GM18502 (cell line): Measurements from ENCODE around the gene HSPB6.

Experiments used
- ATAC-seq: cut with Tn5 transposase; IDR thresholded peaks from one replicate; pipeline ENCODE4 v1.9.1; 2021; ENCODE audit warnings: mild to moderate bottlenecking; ENCODE audit not compliant: unreplicated experiment, poor library complexity

HSPB6 gene

GRCh38 chr19:35719402-35720162 is 37.2 kb downstream of the HSPB6 start:
- no peak for ATAC-seq

DNA sequence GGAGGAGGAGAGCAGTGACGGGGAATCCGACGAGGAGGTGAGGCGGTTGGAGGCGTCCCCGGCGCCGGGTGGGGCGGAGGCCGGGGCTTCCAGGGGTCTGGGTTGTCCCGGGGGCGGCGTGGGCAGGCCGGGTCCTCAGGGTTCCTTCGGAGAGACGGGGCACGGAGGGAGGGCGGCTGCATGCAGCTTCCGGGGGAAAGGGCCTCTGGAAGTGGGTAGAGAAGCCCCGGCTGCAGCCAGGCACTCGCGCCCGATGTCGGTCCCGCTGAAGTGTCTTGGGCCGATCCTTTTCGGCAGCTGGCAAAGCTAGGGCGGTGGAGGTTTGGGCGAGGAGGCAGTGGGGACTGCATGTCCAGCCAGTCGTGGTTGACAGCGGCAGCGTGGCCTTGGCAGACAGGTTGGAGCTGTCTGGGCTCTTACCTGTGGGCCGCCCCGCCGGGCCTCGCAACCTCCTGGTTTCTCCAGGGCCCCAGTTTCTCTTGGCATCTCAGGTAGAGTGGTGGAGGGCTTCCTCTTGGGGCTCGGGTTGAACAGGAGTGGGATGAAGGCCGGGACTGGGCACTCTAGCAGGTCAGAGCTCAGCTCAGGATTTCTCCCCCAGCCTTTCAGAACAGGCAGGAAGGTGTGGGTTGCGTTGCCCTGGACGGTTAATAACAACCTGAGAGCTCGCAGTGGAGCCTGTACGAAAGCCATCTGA is 38.3 kb downstream of the HSPB6 start:
- peak; percentile 9 for ATAC-seq

DNA sequence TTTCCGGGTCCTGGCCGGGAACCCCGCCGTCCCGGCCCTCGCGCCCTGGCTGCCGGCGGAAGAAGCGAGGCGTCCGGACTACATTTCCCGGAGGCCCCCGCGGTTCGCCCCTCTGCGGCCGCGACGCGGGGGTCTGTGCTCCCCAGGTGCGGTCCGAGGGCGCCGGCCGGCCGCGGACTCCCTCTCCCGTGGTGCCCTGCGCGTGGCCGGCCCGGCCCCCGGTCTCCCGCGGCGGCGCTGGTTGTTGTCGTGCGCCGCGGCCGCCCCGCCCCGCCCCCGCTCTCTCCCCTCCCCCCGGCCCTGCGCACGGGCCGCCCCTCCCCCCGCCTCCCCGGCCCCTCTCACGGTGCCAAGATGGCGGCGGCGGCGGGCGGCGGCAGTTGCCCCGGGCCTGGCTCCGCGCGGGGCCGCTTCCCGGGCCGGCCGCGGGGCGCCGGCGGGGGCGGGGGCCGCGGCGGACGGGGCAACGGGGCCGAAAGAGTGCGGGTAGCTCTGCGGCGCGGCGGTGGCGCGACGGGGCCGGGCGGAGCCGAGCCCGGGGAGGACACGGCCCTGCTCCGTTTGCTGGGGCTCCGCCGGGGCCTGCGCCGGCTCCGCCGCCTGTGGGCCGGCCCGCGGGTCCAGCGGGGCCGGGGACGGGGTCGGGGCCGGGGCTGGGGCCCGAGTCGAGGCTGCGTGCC is 39.0 kb downstream of the HSPB6 start, which contains the start of gene KMT2B:
Gene KMT2B (plus strand): TSS at position 339 of the 680 bp plus-strand sequence. CDS start 16 bp downstream, at position 355.
- ATAC-seq, result peak; percentile 51

DNA sequence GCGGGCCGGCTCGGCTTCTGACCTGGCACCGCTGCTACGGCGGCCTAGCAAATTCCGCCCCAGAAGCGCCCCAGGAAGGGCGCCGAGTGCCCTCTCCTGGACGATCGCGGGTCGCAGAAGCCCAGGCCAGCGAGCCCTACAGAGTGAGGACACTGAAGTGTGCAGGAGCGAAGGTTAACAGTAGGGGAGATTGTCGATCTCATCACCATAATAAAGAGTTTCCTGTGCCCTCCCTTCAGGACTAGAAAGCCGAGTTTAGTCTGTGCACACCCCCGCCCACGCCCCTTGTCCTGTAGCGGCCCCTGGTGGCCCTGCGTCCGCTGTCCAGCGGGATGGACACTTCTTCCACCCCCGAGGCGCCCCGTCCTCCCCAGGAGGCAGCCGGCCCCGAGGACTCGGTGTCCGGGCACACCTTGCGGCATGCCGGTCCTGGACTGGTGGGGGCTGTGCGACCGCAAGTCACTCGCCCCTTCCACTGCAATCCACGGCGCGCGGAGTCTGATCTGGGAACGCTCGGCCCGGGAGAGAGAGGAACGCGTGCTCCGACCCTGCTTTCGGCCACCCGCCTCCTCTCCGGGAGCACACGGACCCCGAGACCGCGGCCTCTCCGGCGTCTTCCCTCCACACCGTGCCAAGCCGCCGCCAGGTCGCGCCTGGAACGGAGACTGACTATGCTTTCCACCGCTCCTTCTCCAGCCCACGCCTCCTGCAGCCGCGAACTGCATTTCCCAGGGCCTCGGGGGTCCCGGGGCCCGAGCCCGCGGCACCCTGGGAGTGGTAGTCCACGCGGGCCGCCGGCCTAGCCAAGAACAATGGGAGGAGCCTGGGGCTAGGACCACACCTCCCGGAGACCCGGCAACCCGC is 39.8 kb downstream of the HSPB6 start:
- ATAC-seq, result peak; percentile 61

- ATAC-seq, result no peak
These were observed 40.6 kb downstream of the HSPB6 start for GRCh38 chr19:35715981-35716800.

GRCh38 chr19:35715355-35715809 is 41.4 kb downstream of the HSPB6 start:
- ATAC-seq, result no peak

- no peak for ATAC-seq
These were observed 42.1 kb downstream of the HSPB6 start for GRCh38 chr19:35714601-35715354.

DNA sequence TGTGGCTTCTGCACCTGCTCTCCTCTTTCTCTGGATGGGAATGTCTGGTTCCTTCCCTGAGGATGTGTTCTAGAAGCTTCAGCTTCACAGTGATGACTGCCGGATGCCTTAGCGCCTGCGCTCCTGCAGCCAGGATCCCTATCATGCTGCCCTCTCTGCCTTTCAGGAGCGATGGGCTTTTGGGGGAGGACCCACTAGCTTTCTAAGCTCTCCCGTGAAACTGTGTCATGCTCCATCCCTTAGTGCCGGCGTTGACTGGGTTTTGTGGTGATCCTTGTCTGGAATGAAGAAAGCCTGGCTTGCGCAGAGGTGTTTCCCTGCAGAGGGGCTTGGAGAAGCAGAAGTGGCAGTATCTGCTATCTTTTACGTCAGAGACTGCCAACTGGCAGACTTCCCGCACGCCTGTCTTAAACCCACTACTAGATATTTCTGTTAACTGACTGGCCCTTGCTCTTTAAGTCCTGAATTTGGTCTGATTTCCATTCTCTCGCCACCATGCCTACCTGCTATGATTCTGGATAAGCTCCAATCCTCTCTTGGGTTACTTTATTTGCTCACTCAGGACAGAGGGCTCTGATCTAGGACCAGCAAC is 42.8 kb downstream of the HSPB6 start:
- no peak for ATAC-seq

GRCh38 chr19:35713506-35713850 is 43.4 kb downstream of the HSPB6 start:
- ATAC-seq, result no peak

DNA sequence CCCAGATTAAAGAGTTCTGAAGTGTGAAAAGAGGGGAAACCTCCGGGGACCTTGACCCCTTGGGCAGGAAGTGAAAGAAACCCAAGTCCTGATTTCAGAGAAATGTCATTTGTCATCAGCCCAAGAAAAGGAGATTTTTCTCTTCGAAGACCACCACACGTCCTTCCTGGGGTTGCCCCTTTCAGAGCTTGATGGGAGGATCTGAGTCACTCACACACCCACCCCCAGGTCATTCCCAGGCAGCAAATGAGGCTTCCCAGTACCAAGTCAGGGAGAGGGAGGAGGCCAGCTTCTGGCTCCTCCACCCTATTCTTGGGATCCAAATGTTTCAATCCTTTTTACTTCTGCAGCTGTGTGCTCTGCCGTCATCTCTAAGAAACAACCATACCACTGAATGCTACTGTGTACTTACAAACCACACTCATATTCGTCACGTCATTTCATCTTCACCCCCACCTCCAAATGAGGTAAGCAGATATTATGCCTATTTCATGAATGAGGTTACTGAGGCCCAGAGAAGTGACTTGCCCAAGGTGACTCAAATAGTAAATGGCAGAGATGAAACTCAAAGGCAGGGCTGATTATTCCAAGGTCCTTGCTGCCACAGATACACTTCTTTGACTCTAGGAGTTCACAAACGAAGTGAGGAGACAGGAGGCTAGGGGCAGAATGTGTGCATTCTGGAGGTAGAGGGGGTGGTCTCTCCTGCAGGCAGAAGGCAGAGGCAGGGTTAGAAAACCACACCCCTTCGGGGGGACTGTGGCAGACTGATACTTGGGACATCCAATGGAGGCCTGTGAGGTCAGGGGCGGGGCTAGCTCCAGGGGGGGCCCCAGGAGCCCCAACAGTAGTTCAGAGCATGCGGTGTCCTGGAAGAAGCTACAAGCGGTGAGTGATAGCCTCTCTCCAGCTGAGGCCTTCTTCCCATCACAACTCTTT is 44.0 kb downstream of the HSPB6 start:
- ATAC-seq, result no peak

GRCh38 chr19:35710784-35711723 is 45.8 kb downstream of the HSPB6 start:
- peak; percentile 37 for ATAC-seq

DNA sequence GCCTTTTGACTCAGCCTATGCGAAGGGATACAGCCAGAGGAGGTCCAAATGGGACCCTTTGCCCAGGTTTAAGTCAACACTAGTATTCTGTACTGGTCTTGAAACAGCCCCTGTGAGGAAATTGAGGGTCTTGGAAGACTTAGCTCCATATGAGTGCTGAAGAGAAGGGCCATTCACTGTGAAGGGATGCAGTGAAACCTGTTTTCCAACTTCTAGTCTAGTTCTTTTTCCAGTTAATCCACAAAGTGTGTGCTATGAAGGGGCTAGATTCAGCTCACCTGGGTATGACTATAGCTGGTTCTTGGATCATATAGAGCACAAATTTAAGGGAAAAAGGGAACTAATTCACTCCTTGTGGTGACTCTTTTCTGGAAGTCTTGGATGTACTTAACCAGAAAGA is 48.4 kb downstream of the HSPB6 start:
- ATAC-seq, result no peak
